Neutrophil (primary cell): ENCODE results near the gene PRPF38B.

Experiments
- H3K27ac ChIP-seq: fragments of 200-600 bp; sonication (generic); 2 replicates; pipeline ENCODE4 v1.5.1; 2016; ENCODE audit warnings: mild to moderate bottlenecking, moderate library complexity
- H3K27me3 ChIP-seq: fragments of 200-600 bp; sonication (generic); 2 replicates; pipeline ENCODE4 v1.6.0; 2016; ENCODE audit warnings: mild to moderate bottlenecking
- H3K36me3 ChIP-seq: fragments of 200-600 bp; sonication (generic); 2 replicates; pipeline ENCODE4 v1.5.1; 2017
- H3K4me1 ChIP-seq, 2 experiments: fragments of 200-600 bp in 1 of 2; sonication (generic) in 1 of 2; 1 replicate in 1 of 2; 2 replicates in 1 of 2; pipeline versions ENCODE4 v1.5.1 to v1.6.1; 2013 to 2016; ENCODE audit warnings: low read depth in 1 of 2, low read length in 1 of 2, mild to moderate bottlenecking in 1 of 2, moderate library complexity in 1 of 2; ENCODE audit not compliant: control insufficient read depth in 1 of 2, insufficient read depth in 1 of 2
- H3K4me3 ChIP-seq, 2 experiments: fragments of 200-600 bp in 1 of 2; sonication (generic) in 1 of 2; 1 replicate in 1 of 2; 2 replicates in 1 of 2; pipeline ENCODE4 v1.5.1; 2013 to 2016; ENCODE audit warnings: low read depth in 1 of 2, low read length in 1 of 2, mild to moderate bottlenecking in 1 of 2, moderate library complexity in 1 of 2
- H3K9me3 ChIP-seq: fragments of 200-600 bp; sonication (generic); 2 replicates; pipeline ENCODE4 v1.5.1; 2016
- CTCF ChIP-seq: fragments of 200-600 bp; sonication (generic); IDR thresholded peaks from 2 replicates; pipeline ENCODE4 v1.5.1; 2016; ENCODE audit warnings: antibody characterized with exemption

Gene PRPF38B

GRCh38 chr1:108685529-108685928, 6.6 kb upstream of the PRPF38B start:
- no peaks in the 10 kb centered on the region for H3K27me3 ChIP-seq
- no peaks in the 10 kb centered on the region for H3K36me3 ChIP-seq
- no peaks in the 10 kb centered on the region for H3K9me3 ChIP-seq
- no peak overlapping the region for H3K27ac ChIP-seq
- no peaks in the 10 kb centered on the region for H3K4me1 ChIP-seq
- no peak overlapping the region for H3K4me3 ChIP-seq
- TF ChIP-seq CTCF = no peak

GRCh38 chr1:108686614-108687313, 5.3 kb upstream of the PRPF38B start:
- H3K4me3 ChIP-seq = no peak overlapping the region
- H3K27ac ChIP-seq = no peak overlapping the region
- H3K36me3 ChIP-seq = no peaks in the 10 kb centered on the region
- no peak for TF ChIP-seq CTCF
- H3K4me1 ChIP-seq = peaks cover 6 to 7% of the 10 kb centered on the region in 2 experiments
- H3K9me3 ChIP-seq = no peaks in the 10 kb centered on the region
- H3K27me3 ChIP-seq = no peaks in the 10 kb centered on the region

GRCh38 chr1:108691128-108691941, 775 bp upstream of the PRPF38B start:
- Histone ChIP-seq H3K27ac (peak overlapping the region; percentile 95), H3K9me3 (no peaks in the 10 kb centered on the region), H3K36me3 (peaks cover 8% of the 10 kb centered on the region), H3K4me1 (peaks cover 34 to 38% of the 10 kb centered on the region in 2 experiments), H3K4me3 (peak overlapping the region; percentile 79 to 90), H3K27me3 (no peaks in the 10 kb centered on the region)
- TF ChIP-seq CTCF = no peak

GRCh38 chr1:108692724-108693655, 880 bp downstream of the PRPF38B start:
- H3K4me3 ChIP-seq = peak overlapping the region; percentile 79 to 90
- no peak for TF ChIP-seq CTCF
- H3K36me3 ChIP-seq = peaks cover 25% of the 10 kb centered on the region
- H3K27me3 ChIP-seq = no peaks in the 10 kb centered on the region
- peaks cover 34 to 38% of the 10 kb centered on the region in 2 experiments for H3K4me1 ChIP-seq
- peak overlapping the region; percentile 95 for H3K27ac ChIP-seq
- H3K9me3 ChIP-seq = no peaks in the 10 kb centered on the region

- TF ChIP-seq CTCF = no peak
- Histone ChIP-seq H3K9me3 (no peaks in the 10 kb centered on the region), H3K4me3 (no peak overlapping the region), H3K27me3 (no peaks in the 10 kb centered on the region), H3K36me3 (peaks cover 50% of the 10 kb centered on the region), H3K27ac (peak overlapping the region; percentile 95), H3K4me1 (peaks cover 34 to 38% of the 10 kb centered on the region in 2 experiments)
Measured at GRCh38 chr1:108695535-108695934, 3.4 kb downstream of the PRPF38B start.
